DMS153 treated with DMSO at 0.1 percent for 48 hours (cell line): ENCODE data around the gene RPS6KA2.

Source experiments
- DNase-seq: peaks from one replicate; lab custom pipeline; 2025; ENCODE audit not compliant: unreplicated experiment; lab: John Stamatoyannopoulos, UW

The RPS6KA2 gene

DNA sequence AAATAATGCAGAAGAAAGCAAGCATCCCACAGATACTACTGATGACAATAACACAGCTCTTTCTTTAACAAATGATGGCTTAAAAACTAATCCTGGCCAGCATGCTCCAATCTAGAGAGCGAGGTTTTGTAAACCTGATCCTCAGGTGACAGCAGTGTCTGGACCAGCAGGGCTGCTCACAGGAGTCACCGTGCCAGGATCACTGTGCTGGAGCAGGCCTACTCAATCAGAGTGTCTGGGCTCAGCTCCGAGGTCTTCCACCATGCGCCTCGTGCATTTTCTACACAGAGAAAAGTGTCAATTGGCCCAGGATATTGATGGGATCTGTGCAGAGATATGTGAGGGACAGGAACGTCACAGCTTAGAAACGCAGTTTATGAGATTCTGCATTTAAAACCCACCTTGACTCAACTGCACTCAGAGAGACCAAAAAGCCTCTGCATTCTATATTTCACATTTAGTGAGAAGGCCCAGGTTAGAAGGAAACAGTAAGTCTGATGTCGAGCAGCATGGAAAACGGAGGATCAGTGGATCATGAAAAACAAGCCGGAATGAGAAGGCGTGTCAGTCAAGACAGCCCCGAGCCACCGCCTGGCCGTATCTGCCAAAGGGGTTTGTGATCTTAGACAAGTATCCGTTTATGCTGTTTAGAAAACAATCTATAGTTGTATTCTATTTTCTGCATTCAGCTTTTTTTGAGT, 48.4 kb downstream of the RPS6KA2 start:
- no peak for DNase-seq

DNA sequence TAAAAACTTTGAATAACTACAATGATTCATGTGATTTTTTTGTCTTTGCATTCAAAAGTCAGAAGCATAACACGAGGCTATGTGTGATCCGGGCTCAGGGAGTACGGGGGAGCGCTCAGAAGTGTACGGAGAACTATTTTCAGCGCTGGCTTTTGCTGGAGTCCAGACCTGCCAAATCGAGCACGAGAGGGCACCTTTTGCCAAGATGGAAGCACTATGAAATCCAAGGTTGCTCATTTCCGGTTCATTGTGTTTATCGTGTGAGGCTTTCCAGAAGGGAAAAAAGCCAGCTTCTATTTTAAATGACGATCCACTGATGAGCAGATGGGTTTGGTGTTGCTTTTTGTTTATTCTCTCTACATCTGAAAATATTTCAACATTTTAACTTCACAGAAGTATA, 51.8 kb downstream of the RPS6KA2 start:
- DNase-seq = no peak

DNA sequence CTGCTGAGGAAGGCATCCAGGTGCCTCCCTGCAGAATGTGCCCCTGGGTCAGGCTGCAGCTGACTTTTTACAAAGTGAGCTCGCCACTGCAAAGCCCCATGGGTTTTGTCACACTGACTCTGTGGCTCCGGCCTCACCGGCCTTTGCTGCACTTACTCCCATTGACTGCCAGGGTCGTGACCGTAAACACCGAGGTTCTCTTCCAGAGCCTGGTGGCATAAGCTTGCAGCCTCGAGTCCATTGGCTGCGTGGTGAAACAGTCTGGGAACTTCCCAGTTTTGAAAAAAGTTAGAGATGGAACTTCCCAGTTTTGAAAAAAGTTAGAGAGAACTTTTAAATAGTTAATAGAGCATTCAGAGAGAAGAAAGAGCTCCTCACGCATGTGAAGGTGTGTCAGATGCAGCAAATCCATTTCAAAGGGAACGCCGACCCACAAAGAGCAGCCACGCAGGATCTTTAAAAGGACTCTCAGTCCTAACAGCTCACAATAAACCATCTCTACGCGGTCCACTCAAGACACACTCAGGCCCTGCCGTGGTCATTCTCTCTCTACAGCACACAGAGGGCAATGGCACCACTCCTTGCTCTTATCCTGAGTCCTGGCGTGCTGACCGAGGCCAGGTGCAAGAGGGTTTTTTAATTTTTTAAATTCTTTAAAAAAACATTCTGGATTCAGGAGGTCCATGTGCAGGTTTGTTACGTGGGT, 53.4 kb downstream of the RPS6KA2 start:
- no peak for DNase-seq

DNA sequence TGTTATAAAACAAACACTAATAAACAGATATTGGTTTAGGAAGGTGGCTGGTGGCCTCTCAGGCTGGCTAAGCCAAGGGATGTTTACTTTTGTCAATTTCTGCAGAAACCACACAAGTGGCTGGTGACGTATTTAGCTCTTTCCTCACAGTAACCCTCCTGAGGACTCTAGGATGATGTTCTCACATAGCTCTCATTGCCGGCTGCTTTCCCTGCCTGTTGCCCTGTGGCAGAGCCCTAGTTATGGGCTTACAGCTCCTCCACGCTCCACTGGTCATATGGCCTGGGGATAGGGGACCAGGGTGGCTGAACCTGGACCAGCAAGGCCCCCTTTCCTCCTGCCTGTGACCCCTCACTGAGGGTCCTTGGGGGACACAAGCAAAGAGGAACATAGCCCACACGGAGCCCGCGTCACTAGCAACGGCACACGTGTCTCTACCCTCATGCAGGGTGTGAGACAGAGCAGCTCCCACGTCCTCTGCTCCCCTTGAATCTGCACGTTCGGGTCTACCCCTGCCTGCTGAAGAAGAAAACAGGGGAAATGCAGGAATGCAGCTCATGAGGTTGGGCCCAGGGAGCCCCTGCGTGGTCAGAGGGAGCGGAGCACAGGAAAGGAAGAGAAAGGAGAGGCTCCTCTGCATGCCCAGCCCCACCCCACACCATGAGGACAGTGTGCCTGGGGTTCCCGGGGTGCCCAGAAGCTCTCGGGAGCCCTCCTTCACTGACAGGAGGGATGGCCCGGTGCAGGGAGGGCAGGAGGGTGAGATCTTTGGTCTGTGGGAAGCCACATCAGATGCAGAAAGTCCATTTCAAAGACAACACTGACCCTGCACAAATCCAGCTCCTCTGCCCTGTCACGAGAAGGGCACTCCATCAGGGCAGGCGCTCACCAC, 54.4 kb downstream of the RPS6KA2 start:
- DNase-seq = no peak

DNA sequence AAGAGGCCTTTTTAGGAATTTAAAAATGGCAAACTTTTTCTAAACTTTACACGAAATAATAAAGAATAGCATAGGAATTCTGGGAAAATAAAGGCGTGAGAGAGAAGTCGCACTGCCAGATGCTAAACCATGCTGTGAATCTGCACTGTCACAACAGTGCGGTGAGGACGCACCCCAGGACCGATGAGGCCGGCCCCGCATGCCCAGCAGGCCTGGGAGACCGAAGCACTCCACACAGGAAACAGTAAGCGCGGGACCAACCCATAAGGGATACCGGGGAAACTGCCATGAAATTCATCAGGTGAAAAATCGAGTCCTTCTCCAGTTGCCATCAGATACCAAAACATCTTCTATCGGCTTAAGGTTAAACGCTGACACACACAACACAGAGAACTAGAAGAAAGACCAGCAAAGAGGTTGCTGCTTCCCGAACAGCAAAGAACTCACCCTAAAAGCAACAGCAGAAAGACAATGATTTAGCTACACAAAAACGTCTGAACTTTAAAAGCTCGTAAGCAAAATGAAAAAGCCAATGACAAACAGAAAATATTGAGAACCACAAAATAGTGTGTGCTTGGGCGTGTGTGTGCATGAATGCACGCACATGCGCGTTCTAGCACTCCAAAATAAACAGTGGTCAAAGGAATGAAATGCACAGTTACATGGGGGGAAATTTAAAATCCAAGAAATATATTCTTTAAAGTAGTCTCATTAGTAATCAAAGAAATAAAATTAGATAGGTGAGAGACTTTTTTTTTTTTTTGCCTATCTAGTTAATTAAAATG, 55.9 kb downstream of the RPS6KA2 start:
- DNase-seq = no peak

DNA sequence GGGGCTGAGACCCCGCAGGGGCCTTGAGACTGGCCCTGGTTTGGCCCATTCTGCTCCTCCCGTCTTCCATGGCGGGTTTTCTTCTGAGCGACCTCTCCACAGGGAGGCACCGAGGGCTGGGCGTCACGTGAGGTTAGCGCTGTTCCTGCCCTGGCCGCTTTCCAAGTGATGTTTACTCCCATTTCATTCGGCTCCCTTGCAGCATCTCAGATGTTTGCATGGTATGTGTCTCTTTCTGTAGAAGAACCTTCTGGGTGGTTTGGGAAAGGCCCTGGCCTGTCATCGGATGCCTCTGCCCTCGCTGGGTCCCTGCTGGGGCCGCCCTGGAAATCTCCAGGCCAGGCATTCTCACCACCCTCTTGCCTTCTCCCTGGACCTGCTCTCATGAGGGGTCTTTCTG, 57.8 kb downstream of the RPS6KA2 start:
- DNase-seq = no peak

DNA sequence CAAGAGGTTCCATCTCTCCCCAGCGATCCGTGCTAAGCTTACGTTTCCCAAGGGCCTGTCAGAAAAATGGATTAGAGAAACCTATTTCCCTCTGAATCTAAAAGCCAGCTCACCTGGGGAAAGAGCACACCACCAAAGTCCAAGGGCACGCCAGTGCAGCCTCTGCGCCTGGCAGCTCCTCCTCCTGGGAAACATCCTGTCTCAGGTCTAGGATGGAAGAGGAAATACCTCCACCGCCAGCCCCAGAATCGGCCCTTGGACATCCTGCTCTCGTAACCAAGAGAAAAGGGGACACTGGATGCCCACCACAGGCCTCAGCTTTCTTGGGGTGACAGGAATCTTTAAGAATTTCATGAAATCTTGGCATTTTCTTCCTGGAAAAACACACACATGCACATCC, 59.2 kb downstream of the RPS6KA2 start:
- no peak for DNase-seq

DNA sequence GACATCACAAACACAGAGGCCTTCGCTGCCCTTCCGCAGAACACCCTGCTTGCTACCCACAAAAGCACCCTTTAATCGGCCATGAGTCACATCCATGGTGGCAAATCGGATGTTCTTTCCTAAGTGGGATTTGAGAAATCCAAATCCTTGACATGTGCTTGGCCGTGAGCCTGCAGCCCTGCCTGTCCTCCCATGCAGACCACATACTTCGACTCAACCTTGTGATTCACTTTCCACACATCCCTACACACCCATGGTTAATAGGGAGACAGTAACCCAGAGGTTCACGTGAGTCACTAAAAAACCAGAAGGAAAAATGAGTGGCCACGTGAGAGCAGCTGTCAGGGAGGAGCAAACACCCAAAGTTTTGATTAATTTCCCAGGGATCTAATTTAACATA, 59.9 kb downstream of the RPS6KA2 start:
- no peak for DNase-seq

DNA sequence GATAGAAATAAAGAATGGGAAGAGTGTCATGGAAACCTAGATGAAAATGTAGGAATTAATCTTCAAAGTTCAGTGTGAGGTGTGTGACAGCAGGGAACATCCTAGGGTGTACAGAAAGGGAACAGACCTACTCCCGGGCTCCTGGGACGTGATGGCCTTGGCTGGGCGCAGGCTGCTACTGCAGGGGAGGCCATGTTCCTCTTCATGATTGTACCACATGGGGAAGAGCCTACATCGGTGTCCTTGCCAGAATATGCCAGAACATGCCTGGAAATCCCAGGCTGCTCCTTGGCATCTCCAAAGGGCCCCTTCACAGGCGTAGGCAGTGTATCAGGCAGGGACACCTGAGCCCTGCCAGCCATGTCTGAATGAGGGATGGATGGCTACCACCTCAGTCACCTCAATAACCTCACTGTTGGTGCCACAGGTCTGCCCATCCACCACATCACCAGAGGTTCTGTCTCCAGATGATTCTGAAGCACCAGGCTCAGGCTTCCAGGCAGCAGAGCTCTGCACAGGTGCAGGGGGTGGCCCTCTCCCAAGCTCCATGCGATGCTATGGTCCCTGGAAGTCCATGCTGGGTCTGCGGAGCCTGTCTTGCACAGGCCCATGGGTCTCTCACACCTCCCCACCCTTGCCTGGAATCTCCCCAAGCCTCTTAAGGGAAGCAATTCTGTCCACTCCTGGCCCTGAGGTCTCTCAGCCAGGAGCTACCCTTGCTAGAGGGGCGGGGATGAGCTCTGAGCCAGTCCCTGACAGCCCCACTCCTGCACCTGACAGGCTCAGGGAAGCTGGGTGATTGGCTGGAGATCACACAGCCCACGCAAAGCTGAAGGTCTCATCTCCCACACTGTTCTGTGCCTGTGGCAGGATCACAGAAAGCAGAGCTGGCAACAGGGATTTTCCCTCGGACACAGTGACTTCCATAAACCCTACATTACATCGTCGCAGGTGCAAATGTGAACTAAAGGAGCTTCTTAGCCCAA, 60.7 kb downstream of the RPS6KA2 start:
- no peak for DNase-seq

DNA sequence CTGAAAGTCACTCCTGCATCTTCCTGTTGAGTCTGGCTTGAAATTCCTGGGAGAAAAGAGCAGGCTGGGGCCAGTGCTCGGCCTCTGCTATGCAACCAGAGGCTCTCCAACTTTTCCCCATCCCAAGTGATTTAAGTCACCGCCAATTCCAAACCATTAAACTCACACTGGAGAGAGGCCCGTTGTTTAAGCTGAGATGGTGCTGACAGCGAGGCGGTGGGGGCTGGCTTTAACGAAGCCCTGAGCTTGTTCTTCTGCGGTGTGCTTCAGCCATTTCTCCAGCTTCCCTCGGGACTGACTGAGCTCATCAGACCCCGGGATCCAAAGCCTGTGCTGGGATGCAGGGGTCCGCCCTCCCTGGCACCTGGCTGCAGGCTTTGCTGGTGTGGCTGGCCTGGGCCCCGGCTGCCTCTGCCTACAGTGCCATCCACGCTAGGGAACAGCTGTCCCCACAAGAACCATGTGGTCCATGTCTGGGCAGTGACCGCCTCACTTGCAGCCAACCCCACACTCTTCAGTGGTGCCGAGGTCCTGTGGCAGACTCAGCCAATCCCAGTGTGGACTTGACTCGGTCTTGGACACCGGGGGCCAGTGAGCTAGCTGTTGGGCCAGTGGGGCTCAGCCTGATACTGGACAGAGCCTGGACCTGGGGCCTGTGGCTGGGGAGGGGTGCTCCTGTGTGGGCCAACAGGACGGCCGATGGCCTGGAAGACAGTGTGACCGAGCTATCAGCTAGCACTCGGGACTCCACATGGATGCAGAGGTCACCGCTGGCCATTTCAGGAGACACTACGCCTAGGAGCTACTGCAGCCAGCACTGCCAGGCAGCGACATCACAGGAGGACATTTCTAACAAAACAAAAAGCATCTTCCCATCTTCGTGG, 61.7 kb downstream of the RPS6KA2 start:
- no peak for DNase-seq

DNA sequence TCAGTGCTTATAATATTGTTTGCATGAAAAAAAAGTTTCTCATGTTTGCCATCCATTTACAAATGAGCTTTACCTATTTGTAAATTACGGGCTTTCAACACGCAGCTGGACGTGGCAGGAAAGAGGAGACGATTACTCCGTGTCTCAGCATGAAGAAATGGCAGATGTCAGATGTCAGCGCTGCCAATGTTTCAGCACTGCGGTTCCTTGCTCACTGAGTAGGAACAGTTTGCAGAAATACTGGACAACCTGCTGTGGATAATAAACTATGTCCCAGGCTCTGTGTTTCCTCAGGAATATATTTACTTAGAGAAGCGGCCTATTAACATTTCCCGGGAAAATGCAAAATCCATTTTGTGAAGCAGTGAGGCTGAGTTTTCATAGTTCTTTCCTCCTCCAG, 63.2 kb downstream of the RPS6KA2 start:
- DNase-seq = no peak

DNA sequence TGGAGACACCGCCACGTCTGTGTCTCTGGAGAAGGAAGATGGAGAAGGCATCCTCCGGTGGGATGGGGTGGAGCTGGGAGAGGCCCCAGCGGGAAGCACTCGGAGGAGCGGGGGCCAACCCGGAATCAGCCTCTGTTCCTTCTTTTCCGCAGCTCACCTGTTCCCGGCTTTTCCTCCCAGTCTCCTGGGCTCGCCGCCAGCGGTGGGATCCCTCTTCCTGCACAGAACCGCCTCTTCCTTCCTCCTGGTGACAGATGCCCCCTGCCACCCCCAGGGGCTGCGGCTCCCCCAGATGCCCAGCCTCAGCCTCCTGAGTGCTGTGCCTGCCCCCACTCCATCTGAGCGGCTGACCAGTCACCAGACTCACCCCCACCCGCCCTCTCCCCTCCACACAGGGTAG, 63.9 kb downstream of the RPS6KA2 start:
- DNase-seq = no peak

DNA sequence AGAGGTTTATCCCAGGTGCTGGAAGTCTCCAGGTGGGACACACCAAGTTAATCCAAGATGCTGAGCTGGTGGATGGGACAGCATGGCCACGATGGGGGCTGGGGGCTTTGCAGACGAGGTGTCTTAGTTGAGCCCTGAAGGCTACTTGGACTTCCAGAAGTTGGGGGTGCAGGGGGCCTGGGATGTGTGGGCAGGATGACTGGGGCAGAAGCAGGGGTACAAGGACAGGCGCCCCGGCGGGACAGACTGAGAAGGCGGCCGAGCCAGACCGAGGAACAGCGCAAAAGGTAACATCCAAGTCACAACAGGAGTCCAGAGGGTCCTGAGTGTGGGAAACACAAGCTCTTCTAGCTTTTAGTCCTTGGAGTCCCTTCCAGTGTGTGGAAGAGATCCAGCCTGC, 64.3 kb downstream of the RPS6KA2 start:
- no peak for DNase-seq

DNA sequence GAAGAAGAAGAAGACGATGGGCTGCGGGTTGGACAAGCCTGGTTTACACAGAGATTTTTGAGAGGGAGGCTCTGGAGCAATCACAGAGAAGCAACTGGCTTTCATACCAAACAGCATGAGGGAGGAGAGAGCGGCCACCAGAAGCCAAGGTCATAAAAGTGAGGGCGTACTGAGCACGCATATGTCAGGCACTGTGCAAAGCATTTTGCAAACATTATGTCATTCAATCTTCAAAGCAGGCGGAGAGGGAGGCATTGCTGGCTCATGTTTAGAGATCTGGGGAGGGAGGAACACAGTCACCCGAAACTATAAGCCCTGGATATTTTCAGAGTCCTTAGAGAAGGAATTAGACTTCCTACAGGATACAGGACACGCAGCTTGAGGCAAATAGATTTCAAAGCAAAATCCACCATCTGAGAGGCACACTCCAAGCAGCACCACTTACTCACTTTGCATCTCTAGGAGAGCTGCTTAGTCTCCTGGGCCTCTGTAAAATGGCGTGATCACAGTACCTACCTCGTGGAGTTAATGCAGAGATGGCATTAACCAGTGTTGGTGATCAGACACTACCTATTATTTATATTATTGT, 65.2 kb downstream of the RPS6KA2 start:
- no peak for DNase-seq

DNA sequence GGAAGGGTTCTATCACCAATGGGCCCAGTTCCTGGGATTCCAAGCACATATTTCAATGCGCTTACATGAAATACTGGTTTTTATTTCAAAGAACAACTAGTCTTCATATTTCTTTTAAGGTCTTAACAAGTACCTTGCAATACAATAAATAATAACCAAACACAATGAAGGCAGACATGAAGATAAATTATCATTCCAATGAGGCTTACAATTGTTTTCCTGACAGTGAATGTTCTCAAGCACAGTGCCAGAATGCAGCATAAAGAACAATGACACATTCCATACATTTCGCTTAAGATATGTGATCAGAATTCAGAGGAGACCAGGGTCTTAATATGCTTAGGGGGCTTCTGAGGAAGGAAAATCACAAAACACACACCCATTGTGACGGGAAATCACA, 66.8 kb downstream of the RPS6KA2 start:
- no peak for DNase-seq

DNA sequence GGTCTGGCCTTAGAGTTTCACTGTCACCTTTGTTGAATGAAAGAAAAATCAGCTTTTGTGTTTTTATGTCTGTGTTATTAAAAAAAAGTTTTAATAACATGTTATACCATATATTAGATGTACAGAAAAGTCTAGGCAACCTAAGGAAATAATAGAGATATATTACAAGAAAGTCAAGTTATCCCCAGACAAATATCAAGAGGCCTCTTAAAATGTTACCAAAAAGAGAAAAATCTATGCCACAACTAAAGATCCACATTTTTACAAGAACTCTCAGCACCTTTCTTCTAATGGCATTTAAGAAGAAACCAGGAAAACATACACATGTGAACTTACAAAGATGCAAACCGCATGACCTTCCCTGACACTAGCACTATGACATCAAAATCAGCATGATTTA, 67.4 kb downstream of the RPS6KA2 start:
- DNase-seq = no peak

DNA sequence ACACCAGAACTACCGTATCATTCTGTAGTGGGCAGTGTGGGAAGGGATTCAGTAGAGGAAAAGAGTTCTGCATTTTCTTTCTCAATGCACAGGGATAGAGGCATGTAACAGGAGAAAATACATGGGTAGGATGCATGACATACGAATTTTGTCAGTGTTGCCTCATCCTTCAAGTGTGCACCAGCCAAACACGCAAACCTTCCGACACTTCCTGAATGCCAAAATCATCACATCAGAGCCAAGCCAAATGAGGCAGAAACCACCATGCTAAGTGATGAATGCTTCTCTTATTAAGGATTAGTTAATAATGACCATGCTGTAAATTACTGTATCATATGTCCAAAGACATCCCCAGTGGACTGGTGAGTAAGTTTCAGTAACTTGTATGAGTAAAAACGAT, 67.8 kb downstream of the RPS6KA2 start:
- no peak for DNase-seq

DNA sequence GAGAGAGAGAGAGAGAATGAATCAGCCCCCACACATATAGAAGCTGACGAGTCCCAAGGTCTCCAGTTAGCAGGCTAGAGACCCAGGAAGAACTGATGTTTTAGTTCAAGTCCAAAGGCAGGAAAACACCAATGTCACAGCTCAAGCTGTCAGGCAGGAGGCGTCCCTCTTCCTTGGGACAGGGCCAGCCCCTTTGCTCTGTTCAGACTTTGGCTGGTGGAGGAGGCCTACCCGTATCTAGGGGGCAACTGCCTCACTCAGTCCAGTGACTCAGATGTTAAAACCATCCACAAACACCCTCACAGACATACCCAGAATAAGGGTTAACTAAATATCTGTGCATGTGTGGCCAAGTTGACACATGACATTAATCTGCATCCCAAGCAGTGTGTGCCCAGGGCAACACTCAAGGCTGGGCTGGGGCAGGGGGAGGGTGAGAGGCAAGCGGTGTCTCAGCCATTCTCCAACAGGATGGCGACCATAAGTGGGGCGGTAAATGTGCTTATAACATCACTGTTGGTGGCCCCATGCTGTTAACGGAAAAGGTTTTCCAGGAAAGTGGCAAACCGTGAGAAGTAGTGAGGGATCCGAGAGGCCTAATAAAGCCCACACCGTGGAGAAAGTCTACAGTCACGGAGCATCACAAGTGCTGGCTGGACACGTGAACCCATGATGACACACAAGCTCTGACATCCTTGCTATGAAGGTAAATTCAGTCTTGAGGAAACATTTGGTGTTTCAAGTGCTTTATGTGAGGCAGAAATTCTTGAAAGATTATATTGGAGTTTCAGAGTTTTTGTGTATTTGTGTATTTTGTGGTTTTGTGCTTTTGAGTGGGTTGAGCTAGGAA, 68.7 kb downstream of the RPS6KA2 start:
- no peak for DNase-seq
